Activated CD4-positive, alpha-beta T cell treated with anti-CD3 and anti-CD28 coated beads for 4 hours (primary cell): ENCODE measurements around the gene KAZN.
"Not testable (repeated sequence)": the region's sequence is repeated elsewhere in the genome, so short reads cannot be mapped to it uniquely, and the experiment has no call there.

Source experiments
- DNase-seq, 2 donors: peaks; one replicate each; pipeline ENCODE4 v3.0.0-alpha.2; 2020

The KAZN gene

DNA sequence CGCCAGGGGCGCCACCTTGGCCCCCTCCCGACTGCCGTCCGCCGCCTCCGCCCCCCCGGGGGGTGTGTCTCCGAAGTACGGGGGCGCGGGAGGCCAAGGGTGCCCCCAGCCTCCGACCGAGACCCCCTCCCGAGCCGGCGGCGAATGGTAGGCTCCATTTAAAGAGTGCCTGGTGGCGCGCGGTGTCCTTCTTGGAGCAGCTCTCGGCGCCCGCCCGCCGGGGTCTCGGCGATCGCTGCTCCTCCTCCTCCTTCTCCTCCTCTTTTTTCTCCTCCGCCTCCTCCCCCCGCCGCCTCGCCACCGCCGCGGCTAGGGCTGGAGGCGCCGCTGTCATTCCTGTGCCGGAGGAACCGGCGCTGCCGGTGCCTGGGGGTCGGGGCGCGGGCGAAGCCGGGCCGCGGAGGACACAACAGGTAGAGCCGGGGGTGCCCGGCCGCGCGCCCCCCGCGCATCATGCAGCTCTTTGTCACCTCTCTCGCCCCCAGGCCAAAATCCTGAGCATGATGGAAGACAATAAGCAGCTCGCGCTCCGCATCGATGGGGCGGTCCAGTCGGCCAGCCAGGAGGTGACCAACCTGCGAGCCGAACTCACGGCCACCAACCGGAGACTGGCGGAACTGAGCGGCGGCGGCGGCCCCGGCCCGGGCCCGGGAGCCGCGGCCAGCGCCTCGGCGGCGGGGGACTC is at the start of gene KAZN:
TSS of gene KAZN (plus strand) at position 188 of the 685 bp plus-strand sequence.
- DNase-seq, result no peak

DNA sequence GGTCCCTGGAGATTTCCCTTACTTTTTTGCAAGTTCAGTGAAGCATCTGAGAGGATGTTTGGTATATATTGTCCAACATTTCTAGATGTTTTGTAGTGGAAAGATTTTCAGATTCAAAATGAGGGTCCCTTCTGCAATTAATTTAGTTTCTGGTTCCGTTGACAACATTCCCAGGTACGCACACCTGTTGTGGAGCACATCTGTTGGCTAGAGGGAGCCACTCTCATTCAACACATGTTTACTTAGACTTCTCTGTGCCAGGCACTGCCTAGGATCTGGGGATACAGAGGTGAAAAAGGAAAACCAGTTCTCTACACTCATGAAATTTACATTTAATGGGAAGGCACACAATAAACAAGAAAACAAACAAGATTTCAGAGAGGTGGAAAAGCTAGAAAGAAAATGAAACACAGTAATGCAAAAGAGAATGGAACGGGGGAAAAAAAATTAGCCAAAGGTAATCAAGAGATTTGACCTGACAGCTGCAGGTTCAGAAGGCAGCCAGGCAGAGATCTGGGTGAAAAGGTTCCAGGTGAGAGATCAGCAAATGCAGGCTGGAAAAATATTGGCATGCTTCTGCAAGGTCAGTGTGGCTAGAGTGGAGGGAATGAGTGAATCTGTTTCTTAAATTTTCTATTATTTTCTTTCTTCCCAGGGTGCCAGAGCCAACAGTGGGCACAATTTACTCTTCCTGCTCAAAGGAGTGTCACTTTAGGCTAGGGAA is 48.4 kb upstream of the KAZN start:
- no peak for DNase-seq

DNA sequence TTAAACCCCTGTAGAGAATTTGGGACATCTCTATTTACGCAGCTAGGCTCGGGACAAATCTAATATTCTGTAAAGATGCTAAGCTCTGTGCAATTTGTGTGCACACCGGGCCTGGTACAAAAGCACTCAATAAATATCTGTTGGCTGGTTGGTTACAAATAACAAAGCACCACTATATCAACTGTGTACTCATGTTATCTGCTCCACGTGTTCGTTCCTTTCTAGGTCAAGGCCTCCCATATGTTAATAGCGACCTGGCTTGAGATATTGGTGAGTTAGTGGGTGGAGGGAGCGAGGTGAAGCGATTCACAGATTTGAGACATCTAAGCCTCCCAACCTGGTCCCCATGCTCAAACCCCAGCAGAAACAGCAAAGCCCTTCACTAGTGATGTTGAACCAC is 47.1 kb upstream of the KAZN start:
- DNase-seq, result no peak

DNA sequence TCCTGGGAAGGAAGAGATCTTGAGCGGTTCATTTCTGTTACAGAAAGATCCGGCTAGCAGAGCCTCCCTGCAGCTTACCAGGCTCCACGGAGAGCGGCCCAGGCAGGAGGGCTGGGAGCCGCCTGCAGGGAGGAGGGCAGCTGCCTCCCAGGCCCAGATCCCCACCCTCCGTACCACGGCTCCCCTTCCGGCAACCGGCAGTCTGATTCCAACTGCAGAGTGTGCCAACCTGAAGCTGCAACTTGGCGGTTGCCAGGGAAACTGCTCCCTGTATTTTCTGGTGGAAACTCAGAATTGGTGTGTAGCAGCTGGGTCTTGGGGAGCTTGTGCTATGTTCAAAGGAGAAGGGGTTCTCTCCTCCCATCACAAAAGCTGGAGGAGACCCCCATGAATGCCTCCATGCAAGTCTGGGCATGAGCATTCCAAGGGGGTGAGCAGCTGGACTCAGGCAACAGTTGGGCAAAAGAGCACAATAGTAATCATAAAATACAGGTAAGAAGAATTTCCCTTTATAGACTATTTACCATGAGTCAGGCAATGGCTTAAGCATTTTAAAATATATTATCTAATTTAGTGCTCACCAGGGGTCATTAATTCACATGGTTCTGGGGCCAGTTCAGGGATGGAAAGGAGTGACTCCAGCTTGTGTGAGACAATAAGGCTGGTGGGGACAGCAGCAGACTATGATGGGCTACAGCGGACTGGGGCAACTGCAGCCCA is 46.1 kb upstream of the KAZN start:
- DNase-seq, result no peak

DNA sequence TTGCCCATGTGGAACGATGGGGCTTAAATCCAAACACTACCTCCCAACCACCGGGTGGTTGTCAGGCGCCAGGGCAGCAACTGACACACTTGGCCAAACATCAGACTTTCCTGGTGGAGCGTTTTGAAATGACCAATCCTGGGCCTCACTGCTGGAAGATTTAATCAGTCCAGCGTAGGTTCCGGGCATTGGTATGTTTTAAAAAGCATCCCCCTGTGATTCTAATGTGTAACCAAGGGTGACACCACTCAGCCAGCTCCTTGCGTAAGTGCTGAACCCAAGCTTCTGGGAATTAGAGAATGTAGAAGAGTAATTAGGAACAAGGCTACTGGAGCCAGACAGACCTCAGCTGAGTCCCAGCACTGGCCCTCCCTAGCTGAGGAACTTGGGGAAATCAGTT is 44.8 kb upstream of the KAZN start:
- DNase-seq, result no peak

DNA sequence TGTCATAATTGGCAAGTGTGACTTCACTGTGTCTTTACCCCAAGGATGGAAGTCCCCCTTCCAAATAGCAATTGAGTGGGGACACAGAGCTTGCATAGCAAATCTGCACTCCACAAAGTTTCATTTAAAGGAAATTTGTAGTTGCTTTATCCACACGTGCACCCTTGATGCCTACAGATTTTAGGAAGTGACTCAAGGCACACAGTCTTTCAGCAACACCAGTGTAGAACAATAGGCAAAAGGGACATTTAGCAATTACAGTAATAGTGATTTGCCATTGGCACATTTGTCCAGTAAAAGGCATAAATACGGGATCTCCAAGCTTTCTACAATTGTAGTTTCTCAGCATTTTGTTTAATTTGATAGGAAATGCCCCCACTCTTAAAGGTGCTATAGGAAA is 43.4 kb upstream of the KAZN start:
- no peak for DNase-seq

DNA sequence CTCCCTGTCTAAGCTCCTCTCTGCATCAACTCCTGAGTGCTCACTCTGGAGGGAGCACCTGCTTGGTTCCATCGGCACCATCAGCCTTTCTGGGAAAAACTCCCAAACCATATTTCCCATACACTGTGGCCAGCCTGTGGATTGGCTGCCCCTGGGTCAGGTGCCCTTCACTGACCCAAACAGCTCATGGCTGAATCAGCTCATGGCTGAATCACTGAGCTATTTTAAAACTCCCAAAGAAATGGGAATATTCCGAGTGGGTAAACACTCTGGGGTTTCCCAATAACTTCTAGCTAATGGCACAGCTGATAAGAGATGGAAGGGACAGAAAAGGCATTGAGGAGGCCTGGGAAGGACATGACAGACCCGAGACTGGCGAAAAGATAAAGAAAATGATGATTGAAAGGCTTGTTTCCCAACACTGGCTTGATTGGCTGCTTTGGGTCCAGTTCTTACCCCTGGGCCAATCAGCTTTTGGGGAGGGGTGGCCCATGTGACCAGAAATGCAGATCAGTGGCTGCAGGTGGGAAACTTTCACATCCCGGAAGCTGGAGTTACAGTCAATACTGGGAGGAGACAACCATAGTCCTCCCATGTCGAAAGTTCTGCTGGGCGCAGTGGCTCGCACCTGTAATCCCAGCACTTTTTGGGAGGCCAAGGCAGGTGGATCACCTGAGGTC is 37.3 kb upstream of the KAZN start:
- DNase-seq, result no peak

DNA sequence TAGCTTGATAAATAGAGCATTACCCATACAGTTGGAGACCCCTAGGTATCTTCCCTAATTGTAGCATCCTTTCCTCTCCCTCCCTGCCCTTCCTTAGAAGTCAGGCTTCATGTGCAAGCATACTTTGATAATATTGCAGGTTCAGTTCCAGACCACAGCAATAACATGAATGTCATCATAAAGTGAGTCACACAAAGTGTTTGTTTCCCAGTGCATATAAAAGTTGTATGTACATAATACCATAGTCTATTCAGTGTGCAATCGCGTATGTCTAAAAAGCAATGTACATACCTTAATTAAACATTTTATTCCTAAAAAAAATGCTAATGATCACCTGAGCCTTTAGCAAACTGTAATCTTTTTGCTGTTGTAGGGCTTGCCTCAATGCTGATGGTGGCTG is 33.4 kb upstream of the KAZN start:
- no peak for DNase-seq

DNA sequence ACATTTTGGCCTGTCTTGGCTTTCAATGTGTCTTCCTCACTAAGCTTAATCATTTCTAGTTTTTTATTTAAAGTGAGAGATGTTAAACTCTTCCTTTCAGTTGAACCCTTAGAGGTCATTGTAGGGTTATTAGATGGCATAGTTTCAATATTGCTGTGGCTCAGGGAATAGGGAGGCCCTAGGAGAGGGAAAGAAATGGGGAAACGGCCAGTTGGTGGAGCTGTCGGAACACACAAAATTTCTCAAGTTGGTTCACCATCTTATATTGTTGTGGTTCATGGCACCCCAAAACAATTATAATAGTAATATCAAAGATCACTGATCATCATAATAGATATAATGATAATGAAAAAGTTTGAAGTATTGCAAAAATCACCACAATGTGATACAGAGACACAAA is 31.4 kb upstream of the KAZN start:
- DNase-seq, result no peak

DNA sequence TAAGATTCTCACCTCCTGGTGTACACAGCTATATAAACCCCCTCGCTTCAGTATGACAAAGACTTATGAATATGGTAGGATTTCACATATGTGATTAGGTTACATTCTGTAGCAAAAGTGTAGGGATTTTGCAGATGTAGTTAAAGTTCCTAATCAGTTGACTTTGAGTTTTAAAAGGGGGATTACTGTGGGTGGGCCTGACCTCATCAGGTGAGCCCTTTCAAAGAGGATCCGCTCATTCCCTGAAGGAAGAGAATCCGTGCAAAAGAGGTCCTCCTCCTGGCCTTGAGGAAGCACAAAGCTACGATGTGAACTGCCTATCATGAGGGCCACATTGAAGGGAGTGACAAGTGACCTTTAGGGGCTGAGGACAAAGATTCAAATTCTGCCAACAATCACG is 30.6 kb upstream of the KAZN start:
- DNase-seq, result no peak

DNA sequence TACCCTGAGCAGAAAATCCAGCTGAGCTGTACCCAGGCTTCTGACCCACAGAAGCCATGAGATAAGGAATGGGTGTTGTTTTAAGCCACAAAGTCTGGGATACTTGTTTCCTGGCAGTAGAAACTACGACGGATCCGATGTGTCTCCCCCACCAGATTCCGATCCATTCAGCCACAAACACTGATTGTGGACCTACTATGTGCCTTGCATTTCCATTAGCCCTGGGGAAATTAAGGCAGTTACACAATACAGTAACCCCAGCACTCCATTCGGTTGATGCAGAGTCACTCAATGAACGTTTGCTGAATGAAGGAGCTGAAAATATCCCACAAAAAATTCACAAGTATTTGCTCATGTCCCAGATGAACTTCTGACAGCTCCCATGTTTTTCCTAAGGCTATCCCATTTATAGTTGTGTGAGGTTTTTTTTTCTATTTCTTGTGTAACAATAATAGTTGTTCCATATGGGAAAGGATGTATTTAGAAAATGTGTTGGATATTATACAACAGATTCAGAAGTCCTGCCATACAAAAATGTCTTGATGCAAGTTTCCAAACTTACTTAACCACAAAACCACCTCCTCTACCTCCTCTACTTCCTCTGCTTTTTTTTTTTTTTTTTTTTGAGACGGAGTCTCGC is 29.6 kb upstream of the KAZN start:
- DNase-seq, result no peak

DNA sequence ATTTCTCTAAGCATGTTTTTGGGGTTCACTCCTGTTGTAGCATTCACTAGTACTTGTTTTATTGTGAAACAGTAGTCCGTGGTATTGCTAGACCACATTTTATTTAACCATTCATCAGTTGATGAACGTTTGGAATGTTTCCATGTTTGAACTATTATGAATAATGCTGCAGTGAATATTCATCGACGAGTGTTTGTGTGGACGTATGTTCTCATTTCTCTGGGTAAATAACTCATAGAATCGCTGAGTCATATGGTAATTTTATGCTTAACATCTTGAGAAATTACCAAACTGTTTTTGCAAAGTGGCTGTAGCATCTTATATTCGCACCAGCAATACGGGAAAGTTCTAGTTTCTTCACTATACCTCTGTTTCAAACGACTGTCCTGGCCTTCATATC is 28.0 kb upstream of the KAZN start:
- DNase-seq, result no peak

DNA sequence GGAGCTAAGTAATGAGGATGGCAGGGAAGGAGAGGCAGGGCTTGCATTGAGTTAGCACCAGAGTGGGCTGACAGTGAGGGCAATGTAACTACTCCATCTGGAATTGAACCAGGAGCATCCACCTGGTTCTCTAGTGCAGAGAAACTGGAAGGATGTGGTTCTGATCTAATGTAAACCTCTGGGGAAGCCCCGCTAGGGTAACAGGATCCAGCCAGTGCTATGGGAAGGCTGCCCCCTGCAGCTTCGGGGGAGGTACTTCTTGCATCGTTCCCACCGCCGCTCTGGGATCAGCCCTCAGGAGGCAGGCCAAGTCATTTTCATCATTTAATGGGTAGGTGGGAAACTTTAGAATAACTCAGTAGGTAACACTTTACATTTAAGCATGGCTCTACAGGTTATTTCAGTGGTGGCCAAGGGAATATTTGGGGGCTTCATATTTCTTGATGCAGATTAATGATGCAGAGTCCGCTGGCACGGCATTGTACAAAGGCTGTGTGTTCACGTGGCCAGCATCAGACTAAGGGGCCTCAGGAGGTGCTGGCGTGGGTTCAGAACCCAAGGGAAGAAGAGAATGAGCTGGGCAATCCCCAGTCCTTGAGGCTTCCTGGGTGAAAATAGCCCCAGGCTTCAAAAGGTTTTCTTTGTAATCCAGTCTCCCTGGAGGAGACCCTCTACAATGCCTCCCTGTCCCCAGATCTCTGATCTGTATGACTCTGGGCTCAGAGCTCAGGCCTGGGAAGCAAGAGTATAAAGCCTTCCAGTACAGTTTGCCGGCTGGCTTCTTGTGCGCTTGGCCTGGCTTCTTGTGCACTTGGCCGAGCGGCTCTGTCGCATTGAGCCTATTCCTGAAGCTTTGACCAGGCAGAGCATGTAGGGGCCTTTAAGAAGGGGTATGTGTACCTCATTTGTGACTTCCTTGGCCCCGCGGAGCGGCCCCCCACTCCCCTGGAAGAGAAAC is 26.4 kb upstream of the KAZN start:
- DNase-seq, result no peak

DNA sequence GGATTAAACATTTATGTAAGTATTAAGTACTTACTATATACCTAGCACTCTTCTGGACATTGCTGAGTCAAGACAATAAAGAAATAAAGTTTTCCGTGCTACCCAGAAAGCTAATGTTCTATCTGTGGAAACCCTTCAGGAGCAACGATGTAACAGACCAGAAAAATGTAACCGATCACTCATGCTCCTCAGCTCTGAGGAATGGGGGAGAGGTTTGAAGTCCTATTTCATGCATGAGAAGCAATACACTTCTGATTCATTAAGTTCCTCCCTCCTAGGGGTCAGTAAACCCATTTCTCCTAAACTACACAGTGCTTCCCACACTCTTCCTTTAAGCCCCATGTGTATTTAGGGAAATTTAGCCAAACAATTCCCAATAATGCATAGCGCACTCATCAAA is 25.6 kb upstream of the KAZN start:
- DNase-seq, result no peak

DNA sequence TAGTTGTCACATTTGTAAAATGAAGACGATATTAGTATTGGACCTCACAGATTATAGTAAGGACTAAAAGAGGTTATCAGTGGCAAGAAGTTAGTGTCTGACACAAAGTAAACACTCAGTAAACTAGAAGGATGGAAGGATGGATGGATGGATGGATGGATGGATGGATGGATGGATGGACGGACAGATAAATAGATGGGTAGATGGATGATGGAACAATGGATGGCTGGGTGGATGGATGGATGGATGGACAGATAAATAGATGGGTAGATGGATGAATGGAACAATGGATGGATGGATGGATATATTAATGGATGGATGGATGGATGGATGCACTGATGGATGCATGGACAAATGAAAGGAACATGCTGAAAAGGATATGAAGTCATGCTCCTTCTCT is 22.3 kb upstream of the KAZN start:
- no peak for DNase-seq

DNA sequence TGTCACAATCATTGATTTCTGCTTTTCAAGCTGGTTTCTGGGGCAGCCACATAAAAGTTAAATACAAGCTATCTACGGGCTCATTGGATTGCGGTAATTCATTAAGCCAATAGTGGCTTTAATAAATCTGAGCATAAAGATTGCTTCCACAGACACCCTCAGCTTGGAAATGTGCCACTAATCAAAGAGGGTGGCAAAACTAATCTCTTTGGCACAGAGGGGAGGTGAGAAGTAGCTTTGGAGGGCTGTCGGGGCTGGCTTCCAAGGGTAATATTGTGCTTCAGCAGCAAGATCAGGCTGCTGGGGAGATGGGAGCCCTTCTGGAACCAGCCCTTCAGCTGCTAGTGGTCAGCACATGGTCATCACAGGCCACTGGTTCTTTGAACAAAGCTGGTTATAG is 21.2 kb upstream of the KAZN start:
- DNase-seq, result no peak

DNA sequence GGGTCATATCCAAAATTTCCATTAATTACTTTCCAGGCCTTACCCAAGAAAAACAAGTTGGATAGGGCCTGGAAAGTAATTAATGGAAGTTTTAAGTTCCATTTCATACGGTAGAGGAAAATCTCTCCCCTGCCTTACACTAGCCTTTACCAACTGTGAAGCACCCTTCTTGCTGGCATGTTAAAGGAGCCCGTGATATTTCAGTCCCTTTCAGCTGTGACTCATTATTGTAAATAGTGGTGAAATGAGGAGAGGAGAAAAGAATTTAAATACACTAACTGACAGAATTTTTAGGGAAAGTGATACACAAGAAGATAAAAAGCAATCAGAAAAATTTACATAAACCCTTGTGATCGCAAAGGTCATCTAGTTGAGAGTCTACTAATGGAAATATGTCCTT is 20.3 kb upstream of the KAZN start:
- no peak for DNase-seq

DNA sequence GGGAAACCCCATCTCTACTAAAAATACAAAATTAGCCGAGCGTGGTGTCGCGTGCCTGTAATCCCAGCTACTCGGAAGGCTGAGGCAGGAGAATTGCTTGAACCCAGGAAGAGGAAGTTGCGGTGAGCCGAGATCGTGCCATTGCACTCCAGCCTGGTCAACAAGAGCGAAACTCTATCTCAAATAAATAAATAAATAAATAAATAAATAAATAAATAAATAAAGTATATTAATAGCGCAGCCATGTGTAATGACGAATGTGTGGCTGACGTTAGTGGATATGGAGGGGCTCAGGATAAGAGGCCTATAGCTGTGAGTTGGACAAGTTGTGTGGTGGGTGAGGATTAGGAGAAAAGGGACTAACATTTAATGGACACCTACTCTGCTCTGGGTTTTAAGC is 18.2 kb upstream of the KAZN start:
- not testable (repeated sequence) for DNase-seq

DNA sequence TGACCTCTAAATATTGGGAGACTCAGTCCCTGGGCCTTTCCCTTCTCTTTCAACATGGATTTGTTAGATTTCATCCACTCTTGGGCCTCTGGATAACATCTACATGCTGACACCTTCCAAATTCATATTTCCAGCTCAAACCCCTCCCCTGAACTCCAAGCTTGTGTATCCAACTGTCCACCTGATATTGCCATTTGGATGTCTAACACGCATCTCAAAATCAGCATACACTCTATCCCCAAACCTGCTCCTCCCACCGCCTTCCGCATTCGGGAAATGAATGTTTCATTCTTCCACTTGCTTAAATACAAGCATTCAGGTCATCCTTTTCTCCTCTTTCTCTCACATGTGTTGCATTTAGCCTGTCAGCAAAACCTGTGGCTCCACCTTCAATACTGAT is 17.5 kb upstream of the KAZN start:
- DNase-seq, result no peak

DNA sequence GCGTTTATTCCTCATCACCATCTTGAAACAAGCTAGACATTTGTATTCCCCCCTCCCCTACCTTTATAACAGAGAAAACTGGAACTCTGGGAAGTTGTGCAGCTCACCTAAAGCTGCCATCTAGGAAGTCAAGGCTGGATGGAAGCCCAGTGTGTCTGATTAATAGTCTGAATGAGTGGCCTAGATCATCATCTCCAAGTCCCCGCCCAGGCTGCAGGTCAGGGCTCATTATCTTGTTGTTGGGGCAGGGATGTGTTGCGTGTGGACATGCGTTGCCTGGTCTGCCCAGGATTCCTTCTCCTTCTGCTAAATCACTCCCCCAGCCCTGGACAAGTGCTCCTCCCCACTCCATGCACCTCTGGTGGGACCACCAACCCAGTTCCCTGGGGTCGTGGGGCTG is 14.7 kb upstream of the KAZN start:
- DNase-seq, result no peak

DNA sequence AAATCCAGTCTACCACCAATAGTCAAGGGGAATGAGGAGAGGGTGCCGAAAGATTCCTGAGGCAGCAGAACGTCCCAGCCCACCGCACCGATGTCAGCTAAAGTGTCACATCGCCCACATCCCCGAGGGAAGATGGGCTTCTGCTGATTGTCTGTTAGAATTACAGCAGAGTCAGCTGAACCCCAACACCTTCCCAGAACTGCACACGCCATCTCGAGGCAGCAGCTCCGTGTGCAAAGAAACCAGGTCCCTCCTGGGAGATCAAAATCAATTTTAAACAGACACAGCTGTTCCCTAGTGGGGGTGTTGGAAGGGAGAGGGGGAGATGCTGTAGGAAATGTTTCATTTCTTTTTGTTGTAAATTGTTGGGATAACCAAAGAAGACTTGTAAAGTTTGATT is 12.8 kb upstream of the KAZN start:
- DNase-seq, result no peak
